A549 (cell line): Measurements from ENCODE around the gene NPHS1. TPM values are rescaled to one million over a fixed set of nuclear protein-coding genes. Genes with fewer than 3 reads are reported as not detected.
A peak's percentile ranks its signal among the peaks of the same experiment; 100 is the strongest.

Source experiments
- ATAC-seq, 2 experiments: fragments of 200-7000 bp in 1 of 2; fragments of >200 bp in 1 of 2; cut with Nextera tagmentation in 1 of 2; cut with Tn5 transposase in 1 of 2; 3 replicates each; pipeline versions ENCODE4 v1.8.0 to v1.9.1; 2018 to 2020; ENCODE audit warnings: mild to moderate bottlenecking in 1 of 2, moderate library complexity in 1 of 2
- CTCF ChIA-PET: fragments of 300-600 bp; sonication (Branson Sonifier 250); formaldehyde crosslinking; extraction: SDS; loops from one replicate; lab custom pipeline; 2021; ENCODE audit warnings: antibody characterized with exemption, inconsistent platforms; lab: Yijun Ruan, JAX
- POLR2A ChIA-PET: fragments of 350-600 bp; formaldehyde crosslinking; extraction: SDS; loops from one replicate; lab custom pipeline; 2021; ENCODE audit warnings: antibody characterized with exemption, inconsistent platforms; lab: Yijun Ruan, JAX
- DNase-seq, 2 experiments: peaks; one replicate each; pipeline versions ENCODE4 v3.0.0 to v3.0.0-alpha.2; 2011 to 2016; ENCODE audit warnings: low read depth in 1 of 2, low spot score in 1 of 2
- FAIRE-seq: peaks from 2 replicates; lab custom pipeline; 2011; peaks lifted over from hg19 to GRCh38; lab: Jason Lieb, UNC
- H3K27ac ChIP-seq, 2 experiments: fragments of >200 bp; sonication (Bioruptor Twin); formaldehyde crosslinking; 3 replicates each; pipeline ENCODE4 v1.5.1; 2016 to 2017
- H3K4me1 ChIP-seq: fragments of >200 bp; sonication (Bioruptor Twin); formaldehyde crosslinking; 3 replicates; pipeline ENCODE4 v1.6.1; 2016
- H3K4me2 ChIP-seq: fragments of >200 bp; sonication (Bioruptor Twin); formaldehyde crosslinking; 3 replicates; pipeline ENCODE4 v1.6.1; 2016
- H3K4me3 ChIP-seq: fragments of >200 bp; sonication (Bioruptor Twin); formaldehyde crosslinking; 3 replicates; pipeline ENCODE4 v1.5.1; 2016
- H3K9me3 ChIP-seq: fragments of >200 bp; sonication (Bioruptor Twin); formaldehyde crosslinking; 3 replicates; pipeline ENCODE4 v1.6.1; 2016
- ATOH8 ChIP-seq: fragments of 250-450 bp; sonication (Bioruptor Pico); IDR thresholded peaks from 2 replicates; pipeline ENCODE4 v1.5.0; 2020; ENCODE audit warnings: low read depth, mild to moderate bottlenecking, moderate library complexity
- CBX8 ChIP-seq: fragments of 200-600 bp; sonication (generic); IDR thresholded peaks from 2 replicates; pipeline ENCODE4 v1.6.1; 2016
- CTCF ChIP-seq: fragments of >200 bp; sonication (Bioruptor Twin); formaldehyde crosslinking; IDR thresholded peaks from 3 replicates; pipeline ENCODE4 v1.5.1; 2016
- E2F6 ChIP-seq: IDR thresholded peaks from 2 replicates; pipeline ENCODE4 v1.6.1; 2012; ENCODE audit warnings: low read depth, borderline replicate concordance
- EHF ChIP-seq: fragments of 250-450 bp; sonication (Bioruptor Pico); IDR thresholded peaks from 2 replicates; pipeline ENCODE4 v1.5.0; 2020; ENCODE audit warnings: mild to moderate bottlenecking
- EHMT2 ChIP-seq: fragments of 200-600 bp; sonication (generic); IDR thresholded peaks from 2 replicates; pipeline ENCODE4 v1.6.1; 2016; ENCODE audit warnings: antibody characterized with exemption, low read depth, mild to moderate bottlenecking, moderate library complexity
- EP300 ChIP-seq, 2 experiments: fragments of >200 bp; sonication (Bioruptor Twin); formaldehyde crosslinking; IDR thresholded peaks; 2 replicates in 1 of 2; 3 replicates in 1 of 2; pipeline ENCODE4 v1.6.1; 2016 to 2017
- ESRRA ChIP-seq: fragments of 150-350 bp; IDR thresholded peaks from 2 replicates; pipeline ENCODE4 v1.6.1; 2014; ENCODE audit warnings: mild to moderate bottlenecking, low read length, borderline replicate concordance
- FOSB ChIP-seq: fragments of 250-450 bp; sonication (Bioruptor Pico); IDR thresholded peaks from 2 replicates; pipeline ENCODE4 v1.5.0; 2020; ENCODE audit warnings: mild to moderate bottlenecking, moderate library complexity
- FOXS1 ChIP-seq: fragments of 250-450 bp; sonication (Bioruptor Pico); IDR thresholded peaks from 2 replicates; pipeline ENCODE4 v1.5.0; 2020; ENCODE audit warnings: mild to moderate bottlenecking, moderate library complexity
- GATA3 ChIP-seq: IDR thresholded peaks from 2 replicates; pipeline ENCODE4 v1.6.1; 2012; ENCODE audit warnings: borderline replicate concordance
- HES2 ChIP-seq: fragments of >200 bp; sonication (Bioruptor Twin); formaldehyde crosslinking; IDR thresholded peaks from 2 replicates; pipeline ENCODE4 v1.6.1; 2016
- HEYL ChIP-seq: fragments of 250-450 bp; sonication (Bioruptor Pico); IDR thresholded peaks from 2 replicates; pipeline ENCODE4 v1.8.0; 2021; ENCODE audit warnings: mild to moderate bottlenecking, moderate library complexity
- JUNB ChIP-seq: fragments of >200 bp; sonication (Bioruptor Twin); formaldehyde crosslinking; IDR thresholded peaks from 2 replicates; pipeline ENCODE4 v1.6.1; 2016
- KDM1A ChIP-seq: fragments of 200-600 bp; sonication (generic); IDR thresholded peaks from 2 replicates; pipeline ENCODE4 v1.6.1; 2016; ENCODE audit warnings: low read depth, mild to moderate bottlenecking
- PBX3 ChIP-seq: IDR thresholded peaks from 2 replicates; pipeline ENCODE4 v1.6.1; 2012
- POLR2A ChIP-seq: IDR thresholded peaks from 2 replicates; pipeline ENCODE4 v1.6.1; 2012; ENCODE audit warnings: mild to moderate bottlenecking, low read length
- RNF2 ChIP-seq: fragments of 200-600 bp; sonication (generic); IDR thresholded peaks from 2 replicates; pipeline ENCODE4 v1.6.1; 2016; ENCODE audit warnings: low read depth, mild to moderate bottlenecking, antibody characterized with exemption, moderate library complexity, borderline replicate concordance
- TFCP2L1 ChIP-seq: fragments of 250-450 bp; sonication (Bioruptor Pico); IDR thresholded peaks from 2 replicates; pipeline ENCODE4 v1.5.0; 2021; ENCODE audit warnings: mild to moderate bottlenecking
- USF2 ChIP-seq: fragments of 450-650 bp; IDR thresholded peaks from 2 replicates; pipeline ENCODE4 v1.6.1; 2014; ENCODE audit warnings: antibody characterized with exemption
- ZC3H11A ChIP-seq: fragments of 450-650 bp; IDR thresholded peaks from 2 replicates; pipeline ENCODE4 v1.6.1; 2014; ENCODE audit warnings: antibody characterized with exemption, mild to moderate bottlenecking
- WGBS: methylation state at CpG from one replicate; pipeline ENCODE4 v1.1.6; 2017; ENCODE audit errors: missing lambda C conversion rate; 5-methylcytosine and 5-hydroxymethylcytosine counted together
- polyA plus RNA-seq, 4 experiments: library from polyadenylated mRNA; depleted of rRNA in 3 of 4; stranded (reverse); fragments of >200 nt; fragmentation: RNase III in 1 of 4; extraction: RNeasy Plus Mini Kit Qiagen cat#74134 plus additional on column Dnase treatment in 1 of 4; gene quantifications; 2 replicates in 3 of 4; 3 replicates in 1 of 4; pipeline ENCODE4 v1.2.3, GENCODE V29; 2011 to 2017

Gene NPHS1
- polyA plus RNA-seq, 2 of the 4 experiments (the other 2 are of a cell fraction), result 0.27 TPM

GRCh38 chr19:35861640-35862160, 9.4 kb upstream of the NPHS1 start:
- no peak overlapping the region for H3K4me2 ChIP-seq
- ATAC-seq, result no peak
- FAIRE-seq, result no peak

GRCh38 chr19:35860818-35861639, 8.7 kb upstream of the NPHS1 start:
- POLR2A ChIA-PET, result interaction anchor here (1.6 kb wide), 1 partner anchor 9 kb away, joined by 3 read pairs; no protein-coding TSS in a partner anchor
- ATAC-seq (peak; percentile 5 to 7; a peak in 1 of 6 replicates), FAIRE-seq (no peak), DNase-seq (no peak)
- no peak overlapping the region for H3K27ac ChIP-seq
- H3K4me3 ChIP-seq, result no peak overlapping the region
- 84% methylated on average over 55 of the region's 55 CpGs for WGBS
- H3K9me3 ChIP-seq, result no peaks in the 10 kb centered on the region
- H3K4me2 ChIP-seq, result no peak overlapping the region
- H3K4me1 ChIP-seq, result peaks cover 4% of the 10 kb centered on the region; the same call in 1 of the 3 replicates
- CTCF ChIA-PET, result interaction anchor here (0.8 to 5.1 kb wide), 4 partner anchors 12 to 71 kb away, joined by 3 to 23 read pairs (median 4); no protein-coding TSS in a partner anchor
- TF ChIP-seq TFCP2L1 (CRISPR knock-in tag), result no peak
- TF ChIP-seq POLR2A, result no peak
- TF ChIP-seq FOSB, result no peak
- TF ChIP-seq GATA3, result no peak
- TF ChIP-seq KDM1A, result no peak
- no peak for TF ChIP-seq ZC3H11A
- TF ChIP-seq FOXS1 (CRISPR knock-in tag), result no peak
- no peak for TF ChIP-seq EP300 (IDR thresholded peaks at IDR 0.05)
- no peak for TF ChIP-seq ESRRA
- no peak for TF ChIP-seq RNF2
- TF ChIP-seq PBX3, result no peak
- TF ChIP-seq CTCF, result no peak
- no peak for TF ChIP-seq HEYL (CRISPR knock-in tag)
- TF ChIP-seq EHMT2, result no peak
- no peak for TF ChIP-seq USF2
- TF ChIP-seq ATOH8 (CRISPR knock-in tag), result no peak
- no peak for TF ChIP-seq CBX8

More at GRCh38 chr19:35861640-35862160, 9.4 kb upstream of the NPHS1 start:
- no peak for DNase-seq
- POLR2A ChIA-PET, result interaction anchor here (1.6 kb wide), 1 partner anchor 8 kb away, joined by 3 read pairs; no protein-coding TSS in a partner anchor
- H3K9me3 ChIP-seq, result no peaks in the 10 kb centered on the region
- no peak overlapping the region for H3K27ac ChIP-seq
- CTCF ChIA-PET, result interaction anchor here (0.8 to 5.1 kb wide), 3 partner anchors 13 to 71 kb away, joined by 3 to 23 read pairs (median 6); no protein-coding TSS in a partner anchor
- 67% methylated on average over 19 of the region's 19 CpGs for WGBS
- H3K4me3 ChIP-seq, result no peak overlapping the region
- H3K4me1 ChIP-seq, result no peaks in the 10 kb centered on the region
- TF ChIP-seq EHF (CRISPR knock-in tag), result no peak
- TF ChIP-seq ATOH8 (CRISPR knock-in tag), result no peak
- TF ChIP-seq HES2, result no peak
- no peak for TF ChIP-seq JUNB
- no peak for TF ChIP-seq E2F6
- TF ChIP-seq GATA3, result no peak
- TF ChIP-seq, all 56 proteins: peak for 0
